OCI-LY7 (cell line): ENCODE results near the gene RIMBP2. TPM values are rescaled to one million over a fixed set of nuclear protein-coding genes. Genes with fewer than 3 reads are reported as not detected.

Experiments used
- BruUV-seq: library from RNA; stranded (reverse); fragments of 400-500 nt; replicated peaks from 2 replicates; lab custom pipeline; 2021; lab: Mats Ljungman, UMichigan
- CTCF ChIA-PET: fragments of 300-600 bp; sonication (Branson Sonifier 250); formaldehyde crosslinking; loops from one replicate; lab custom pipeline; 2022; ENCODE audit warnings: antibody characterized with exemption; ENCODE audit not compliant: unreplicated experiment; lab: Charles Lee
- POLR2A ChIA-PET: fragments of 300-600 bp; sonication (Branson Sonifier 250); formaldehyde crosslinking; loops from one replicate; lab custom pipeline; 2022; ENCODE audit warnings: antibody characterized with exemption; lab: Charles Lee
- DNase-seq: peaks from one replicate; pipeline ENCODE4 v3.0.0-alpha.2; 2015; ENCODE audit warnings: low spot score
- H2AFZ ChIP-seq: fragments of 200-600 bp; sonication (generic), shearing (Covaris generic); 2 replicates; pipeline ENCODE4 v1.6.1; 2014; ENCODE audit warnings: mild to moderate bottlenecking, antibody characterized with exemption, low read length, moderate library complexity
- H3K27ac ChIP-seq: fragments of 200-600 bp; sonication (generic); 2 replicates; pipeline ENCODE4 v1.5.1; 2014; ENCODE audit warnings: mixed run types, low read depth, mild to moderate bottlenecking, moderate library complexity, low read length, inconsistent platforms; ENCODE audit not compliant: poor library complexity, severe bottlenecking
- H3K36me3 ChIP-seq: fragments of 200-600 bp; sonication (generic); 2 replicates; pipeline ENCODE4 v1.6.1; 2014; ENCODE audit warnings: mild to moderate bottlenecking, antibody characterized with exemption, low read length, moderate library complexity, mixed read lengths; ENCODE audit not compliant: insufficient read depth
- H3K4me1 ChIP-seq: fragments of 200-600 bp; sonication (generic); 2 replicates; pipeline ENCODE4 v1.5.1; 2014; ENCODE audit warnings: mild to moderate bottlenecking, low read length; ENCODE audit not compliant: insufficient read depth, poor library complexity, severe bottlenecking
- H3K4me2 ChIP-seq: fragments of 200-600 bp; sonication (generic); 2 replicates; pipeline ENCODE4 v1.6.1; 2014; ENCODE audit warnings: mild to moderate bottlenecking, low read length
- H3K4me3 ChIP-seq: fragments of 200-600 bp; sonication (generic); 2 replicates; pipeline ENCODE4 v1.5.1; 2014; ENCODE audit warnings: mild to moderate bottlenecking, low read depth, low read length; ENCODE audit not compliant: poor library complexity, severe bottlenecking
- H3K79me2 ChIP-seq: fragments of 200-600 bp; sonication (generic); 2 replicates; pipeline ENCODE4 v1.6.1; 2016; ENCODE audit warnings: low read depth, mild to moderate bottlenecking, low read length, moderate library complexity, mixed read lengths; ENCODE audit not compliant: insufficient read depth
- H3K9me2 ChIP-seq: fragments of 200-600 bp; sonication (generic); 2 replicates; pipeline ENCODE4 v1.6.1; 2016; ENCODE audit warnings: mild to moderate bottlenecking, low read length, mixed read lengths; ENCODE audit not compliant: insufficient read depth
- H3K9me3 ChIP-seq: fragments of 200-600 bp; sonication (generic); 2 replicates; pipeline ENCODE4 v1.6.1; 2014; ENCODE audit warnings: mild to moderate bottlenecking, mixed run types, low read length, mixed read lengths
- H4K20me1 ChIP-seq: fragments of 200-600 bp; sonication (generic); 2 replicates; pipeline ENCODE4 v1.6.1; 2014; ENCODE audit warnings: mild to moderate bottlenecking, antibody characterized with exemption, low read length, moderate library complexity, mixed read lengths; ENCODE audit not compliant: insufficient read depth
- EZH2phosphoT487 ChIP-seq: fragments of 200-600 bp; sonication (generic); IDR thresholded peaks from 2 replicates; pipeline ENCODE4 v1.6.1; 2018; ENCODE audit warnings: low read depth, borderline replicate concordance, mild to moderate bottlenecking, mixed run types, antibody characterized with exemption, low read length, moderate library complexity, mixed read lengths
- intact Hi-C: fragments of 100-400 bp; cut with micrococcal nuclease; formaldehyde crosslinking; loops from one replicate; pipeline ENCODE4 v1.10.0; 2022; ENCODE audit not compliant: unreplicated experiment
- total RNA-seq, 2 experiments: library from RNA; depleted of rRNA in 1 of 2; stranded (reverse); fragments of >200 nt in 1 of 2; shearing (Covaris generic) in 1 of 2; gene quantifications; 2 replicates each; pipeline ENCODE4 v1.2.3, GENCODE V29; 2014 to 2022
- TF ChIP-seq, protein P1 (sequence below): fragments of 200-600 bp; sonication (generic); conservative IDR thresholded peaks from 2 replicates; pipeline ENCODE4 v1.5.1; 2014; ENCODE audit warnings: mild to moderate bottlenecking, antibody characterized with exemption, low read length, moderate library complexity, mixed read lengths

The RIMBP2 gene
- total RNA-seq, 2 experiments from 2014 or later, result not detected

DNA sequence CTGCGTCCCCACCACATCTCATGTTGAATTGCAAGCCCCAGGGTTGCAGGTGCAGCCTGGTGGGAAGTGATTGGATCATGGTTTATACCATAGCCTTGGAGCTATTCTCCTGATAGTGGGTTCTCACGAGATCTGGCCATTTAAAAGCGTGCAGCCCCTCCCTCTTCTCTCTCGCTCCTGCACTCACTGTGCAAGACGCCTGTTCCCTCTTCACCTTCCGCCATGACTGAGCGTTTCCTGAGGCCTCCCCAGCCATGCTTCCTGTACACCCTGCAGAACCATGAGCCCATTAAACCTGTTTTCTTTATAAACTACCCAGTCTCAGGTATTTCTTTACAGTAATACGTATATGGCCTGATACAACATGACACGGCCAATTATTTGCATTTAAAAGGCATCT, 146.6 kb downstream of the RIMBP2 start:
- no peak overlapping the region for H3K4me2 ChIP-seq
- no TSS peak for BruUV-seq
- DNase-seq, result no peak
- CTCF ChIA-PET, result no interaction called here
- no peaks in the 10 kb centered on the region for H4K20me1 ChIP-seq
- intact Hi-C loops, result no loop called here
- H3K36me3 ChIP-seq, result no peaks in the 10 kb centered on the region
- H3K4me1 ChIP-seq, result no peaks in the 10 kb centered on the region
- H3K9me2 ChIP-seq, result no peaks in the 10 kb centered on the region
- POLR2A ChIA-PET, result no interaction called here
- no peak for TF ChIP-seq EZH2phosphoT487
- TF ChIP-seq, protein P1, sequence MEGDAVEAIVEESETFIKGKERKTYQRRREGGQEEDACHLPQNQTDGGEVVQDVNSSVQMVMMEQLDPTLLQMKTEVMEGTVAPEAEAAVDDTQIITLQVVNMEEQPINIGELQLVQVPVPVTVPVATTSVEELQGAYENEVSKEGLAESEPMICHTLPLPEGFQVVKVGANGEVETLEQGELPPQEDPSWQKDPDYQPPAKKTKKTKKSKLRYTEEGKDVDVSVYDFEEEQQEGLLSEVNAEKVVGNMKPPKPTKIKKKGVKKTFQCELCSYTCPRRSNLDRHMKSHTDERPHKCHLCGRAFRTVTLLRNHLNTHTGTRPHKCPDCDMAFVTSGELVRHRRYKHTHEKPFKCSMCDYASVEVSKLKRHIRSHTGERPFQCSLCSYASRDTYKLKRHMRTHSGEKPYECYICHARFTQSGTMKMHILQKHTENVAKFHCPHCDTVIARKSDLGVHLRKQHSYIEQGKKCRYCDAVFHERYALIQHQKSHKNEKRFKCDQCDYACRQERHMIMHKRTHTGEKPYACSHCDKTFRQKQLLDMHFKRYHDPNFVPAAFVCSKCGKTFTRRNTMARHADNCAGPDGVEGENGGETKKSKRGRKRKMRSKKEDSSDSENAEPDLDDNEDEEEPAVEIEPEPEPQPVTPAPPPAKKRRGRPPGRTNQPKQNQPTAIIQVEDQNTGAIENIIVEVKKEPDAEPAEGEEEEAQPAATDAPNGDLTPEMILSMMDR, result no peak
- H3K9me3 ChIP-seq, result peaks cover 5% of the 10 kb centered on the region; the same call in 1 of the 2 replicates
- no peak overlapping the region for H2AFZ ChIP-seq
- no peaks in the 10 kb centered on the region for H3K79me2 ChIP-seq
- no peak overlapping the region for H3K27ac ChIP-seq
- no peak overlapping the region for H3K4me3 ChIP-seq

DNA sequence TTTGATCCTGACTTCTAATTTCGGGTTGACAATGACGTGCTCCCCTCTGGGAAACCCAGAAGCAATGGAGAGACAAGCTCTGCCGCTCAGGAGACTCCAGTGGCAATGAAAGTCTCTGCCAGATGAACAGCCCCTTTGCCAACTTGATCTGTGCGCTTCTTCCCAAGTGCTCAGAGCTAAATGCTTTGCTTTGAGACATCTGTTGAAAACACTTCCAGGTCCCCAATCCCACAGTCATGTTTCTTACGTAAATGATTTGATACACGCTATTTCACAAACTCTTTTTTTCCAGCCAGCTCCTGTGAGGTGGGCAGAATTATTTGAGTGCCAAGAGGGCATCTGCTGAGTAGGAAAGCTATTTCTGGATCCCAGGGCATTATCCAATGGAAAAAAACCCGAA, 147.6 kb downstream of the RIMBP2 start:
- H3K27ac ChIP-seq, result no peak overlapping the region
- H3K36me3 ChIP-seq, result no peaks in the 10 kb centered on the region
- peaks cover 5% of the 10 kb centered on the region; the same call in 1 of the 2 replicates for H3K9me3 ChIP-seq
- no peaks in the 10 kb centered on the region for H3K9me2 ChIP-seq
- DNase-seq, result no peak
- BruUV-seq, result no TSS peak
- no peaks in the 10 kb centered on the region for H3K4me1 ChIP-seq
- ChIA-PET POLR2A (interaction anchor here (1.1 kb wide), 1 partner anchor 10 kb away, joined by 3 read pairs; no protein-coding TSS in a partner anchor), CTCF (no interaction called here)
- TF ChIP-seq EZH2phosphoT487, result no peak
- TF ChIP-seq, protein P1, result no peak
- H3K4me2 ChIP-seq, result no peak overlapping the region
- H4K20me1 ChIP-seq, result no peaks in the 10 kb centered on the region
- intact Hi-C loops, result no loop called here
- H3K79me2 ChIP-seq, result no peaks in the 10 kb centered on the region
- no peak overlapping the region for H3K4me3 ChIP-seq
- no peak overlapping the region for H2AFZ ChIP-seq

DNA sequence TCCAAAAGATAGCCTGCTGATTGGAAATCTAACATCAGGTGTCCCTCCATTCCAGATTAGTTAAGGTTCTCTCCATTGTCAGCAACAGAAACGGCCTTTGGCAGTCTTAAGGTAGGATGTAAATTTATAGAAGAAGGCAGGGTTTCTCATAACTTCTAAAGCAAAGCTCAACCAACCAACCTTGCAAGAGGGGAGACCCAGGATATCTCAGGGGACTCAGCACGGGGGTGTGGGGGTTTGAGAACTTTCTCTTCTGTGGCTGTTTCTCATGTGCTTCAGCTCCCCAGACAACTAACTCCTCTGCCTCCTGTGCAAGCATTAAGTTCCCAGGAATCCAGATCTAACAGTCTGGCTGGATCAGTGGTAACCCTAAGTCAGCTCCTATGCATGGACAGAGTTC, 148.1 kb downstream of the RIMBP2 start:
- Histone ChIP-seq H4K20me1 (no peaks in the 10 kb centered on the region), H3K4me3 (no peak overlapping the region), H3K9me2 (no peaks in the 10 kb centered on the region), H3K4me2 (no peak overlapping the region), H3K4me1 (no peaks in the 10 kb centered on the region), H3K9me3 (peaks cover 5% of the 10 kb centered on the region; the same call in 1 of the 2 replicates), H3K36me3 (no peaks in the 10 kb centered on the region), H3K79me2 (no peaks in the 10 kb centered on the region), H3K27ac (no peak overlapping the region), H2AFZ (no peak overlapping the region)
- DNase-seq, result no peak
- BruUV-seq, result no TSS peak
- intact Hi-C loops, result no loop called here
- no peak for TF ChIP-seq EZH2phosphoT487
- TF ChIP-seq, protein P1, result no peak
- ChIA-PET POLR2A (interaction anchor here (1.1 kb wide), 1 partner anchor 10 kb away, joined by 3 read pairs; no protein-coding TSS in a partner anchor), CTCF (no interaction called here)
